ENCODE results near the gene WNK4.

Gene WNK4

GRCh38 chr17:42797067-42798007, 16.9 kb downstream of the WNK4 start:
- DNase-seq: no peak

- no peak for DNase-seq
Measured at GRCh38 chr17:42798011-42798382, 17.6 kb downstream of the WNK4 start.

GRCh38 chr17:42798383-42799380, 18.3 kb downstream of the WNK4 start, which contains the start of the genes CNTD1 and COA3:
Gene CNTD1, plus strand, starts transcription at chr17:42798861. Its CDS starts 207 bp downstream, at chr17:42799068.
Gene COA3, minus strand, starts transcription at chr17:42798704. Its CDS starts 23 bp downstream, at chr17:42798681.
- peak; percentile 92 for DNase-seq

GRCh38 chr17:42803074-42803883, 22.9 kb downstream of the WNK4 start:
- no peak for DNase-seq

- DNase-seq: no peak
Measured at GRCh38 chr17:42804918-42805367, 24.5 kb downstream of the WNK4 start.

- no peak for DNase-seq
Measured at GRCh38 chr17:42806249-42806648, 25.8 kb downstream of the WNK4 start.

GRCh38 chr17:42809250-42809649, 28.8 kb downstream of the WNK4 start:
- DNase-seq: no peak

- no peak for DNase-seq
Measured at GRCh38 chr17:42814633-42815399, 34.4 kb downstream of the WNK4 start.

GRCh38 chr17:42817866-42818265, 37.5 kb downstream of the WNK4 start:
- no peak for DNase-seq

- no peak for DNase-seq
Measured at GRCh38 chr17:42818379-42818778, 38.0 kb downstream of the WNK4 start.

GRCh38 chr17:42819939-42820535, 39.6 kb downstream of the WNK4 start:
- DNase-seq: peak; percentile 76

- DNase-seq: no peak
Measured at GRCh38 chr17:42821176-42821575, 40.8 kb downstream of the WNK4 start.

- no peak for DNase-seq
Measured at GRCh38 chr17:42827472-42827871, 47.1 kb downstream of the WNK4 start.

GRCh38 chr17:42830971-42831370, 50.6 kb downstream of the WNK4 start:
- DNase-seq: no peak

GRCh38 chr17:42832213-42832933, 52.0 kb downstream of the WNK4 start:
- DNase-seq: no peak

- peak; percentile 94 for DNase-seq
Measured at GRCh38 chr17:42832934-42833766, 52.7 kb downstream of the WNK4 start, which contains the start of gene PSME3. Gene PSME3, plus strand, starts transcription at chr17:42833397. Its CDS starts 235 bp downstream, at chr17:42833632.

- DNase-seq: no peak
Measured at GRCh38 chr17:42833767-42834422, 53.5 kb downstream of the WNK4 start.

- DNase-seq: no peak
Measured at GRCh38 chr17:42835732-42836131, 55.3 kb downstream of the WNK4 start.

Measured in activated CD4-positive, alpha-beta T cell treated with anti-CD3 and anti-CD28 coated beads, Interleukin-10, Interleukin-2, amounts not matched to agents 100 ng/mL and 50 ng/mL, durations not matched to agents 16 hours and 8 hours (primary cell).